Fibroblast of lung (primary cell): Measurements from ENCODE around the gene LAMB2. TPM values are rescaled to one million over a fixed set of nuclear protein-coding genes. Genes with fewer than 3 reads are reported as not detected.
A peak's percentile ranks its signal among the peaks of the same experiment; 100 is the strongest.

ENCODE experiments used
- DNase-seq, 2 donors: peaks; one replicate each; pipeline versions ENCODE4 v3.0.0 to v3.0.0-alpha.2; 2010; ENCODE audit warnings: low read depth in 2 of 2
- H2AFZ ChIP-seq: 2 replicates; pipeline ENCODE4 v1.5.1; 2012; ENCODE audit warnings: low read length, control low read depth, inconsistent platforms
- H3K27ac ChIP-seq: 2 replicates; pipeline ENCODE4 v1.5.1; 2011; ENCODE audit warnings: low read length, control low read depth; ENCODE audit not compliant: insufficient read depth
- H3K27me3 ChIP-seq: 2 replicates; pipeline ENCODE4 v1.5.1; 2011; ENCODE audit warnings: mild to moderate bottlenecking, low read length; ENCODE audit not compliant: control insufficient read depth, insufficient read depth
- H3K36me3 ChIP-seq: 2 replicates; pipeline ENCODE4 v1.5.1; 2011; ENCODE audit warnings: low read length; ENCODE audit not compliant: control insufficient read depth, insufficient read depth
- H3K4me1 ChIP-seq: 2 replicates; pipeline ENCODE4 v1.5.1; 2011; ENCODE audit warnings: low read length; ENCODE audit not compliant: control insufficient read depth, insufficient read depth; ENCODE audit errors: extremely low read depth
- H3K4me2 ChIP-seq: 2 replicates; pipeline ENCODE4 v1.5.1; 2011; ENCODE audit warnings: low read length, control low read depth; ENCODE audit not compliant: insufficient read depth; ENCODE audit errors: extremely low read depth
- H3K4me3 ChIP-seq, 4 experiments: fragments of 200-600 bp in 1 of 4; sonication (generic) in 1 of 4; replicated peaks in 1 of 4; 2 replicates each; pipeline ENCODE4 v1.5.1; 2011 to 2016; ENCODE audit warnings: low read length in 4 of 4, low read depth in 3 of 4, mild to moderate bottlenecking in 3 of 4, control low read depth in 2 of 4, inconsistent platforms in 1 of 4, mixed read lengths in 1 of 4; ENCODE audit not compliant: insufficient read depth in 1 of 4; ENCODE audit errors: control extremely low read depth in 1 of 4
- H3K79me2 ChIP-seq: 2 replicates; pipeline ENCODE4 v1.5.1; 2012; ENCODE audit warnings: mild to moderate bottlenecking, low read length, inconsistent platforms; ENCODE audit not compliant: control insufficient read depth, insufficient read depth
- H3K9ac ChIP-seq: 2 replicates; pipeline ENCODE4 v1.5.1; 2011; ENCODE audit warnings: mild to moderate bottlenecking, low read length, control low read depth; ENCODE audit not compliant: insufficient read depth
- H3K9me3 ChIP-seq: 2 replicates; pipeline ENCODE4 v1.5.1; 2012; ENCODE audit warnings: low read depth, low read length; ENCODE audit not compliant: control insufficient read depth, insufficient read depth
- H4K20me1 ChIP-seq: 2 replicates; pipeline ENCODE4 v1.5.1; 2011; ENCODE audit warnings: low read length; ENCODE audit not compliant: control insufficient read depth, insufficient read depth; ENCODE audit errors: extremely low read depth
- EZH2 ChIP-seq: IDR thresholded peaks from 2 replicates; pipeline ENCODE4 v1.5.1; 2012; ENCODE audit warnings: low read length, control low read depth, mild to moderate bottlenecking; ENCODE audit errors: missing control alignments
- polyA plus RNA-seq, 2 donors: library from polyadenylated mRNA; depleted of rRNA in 1 of 2; stranded (reverse) in 1 of 2; unstranded in 1 of 2; fragments of >200 nt; gene quantifications; 2 replicates each; pipeline ENCODE4 v1.2.1, GENCODE V29; 2011 to 2012; ENCODE audit warnings: missing spikeins in 1 of 2
- total RNA-seq: library from RNA; depleted of rRNA; stranded (reverse); fragments of >200 nt; gene quantifications from 2 replicates; pipeline ENCODE4 v1.2.1, GENCODE V29; 2014
- TF ChIP-seq, protein P1 (sequence below), 2 donors: IDR thresholded peaks in 1 of 2; conservative IDR thresholded peaks in 1 of 2; 1 replicate in 1 of 2; 2 replicates in 1 of 2; pipeline ENCODE4 v1.5.1; 2011 to 2012; ENCODE audit warnings: low read length in 2 of 2, control low read depth in 1 of 2, inconsistent platforms in 1 of 2, low read depth in 1 of 2, mild to moderate bottlenecking in 1 of 2

LAMB2 gene
- total and polyA plus RNA-seq, 2 donors (not counting 1 experiment from before 2014, with no cell fraction given) = 375 to 1,026 TPM

DNA sequence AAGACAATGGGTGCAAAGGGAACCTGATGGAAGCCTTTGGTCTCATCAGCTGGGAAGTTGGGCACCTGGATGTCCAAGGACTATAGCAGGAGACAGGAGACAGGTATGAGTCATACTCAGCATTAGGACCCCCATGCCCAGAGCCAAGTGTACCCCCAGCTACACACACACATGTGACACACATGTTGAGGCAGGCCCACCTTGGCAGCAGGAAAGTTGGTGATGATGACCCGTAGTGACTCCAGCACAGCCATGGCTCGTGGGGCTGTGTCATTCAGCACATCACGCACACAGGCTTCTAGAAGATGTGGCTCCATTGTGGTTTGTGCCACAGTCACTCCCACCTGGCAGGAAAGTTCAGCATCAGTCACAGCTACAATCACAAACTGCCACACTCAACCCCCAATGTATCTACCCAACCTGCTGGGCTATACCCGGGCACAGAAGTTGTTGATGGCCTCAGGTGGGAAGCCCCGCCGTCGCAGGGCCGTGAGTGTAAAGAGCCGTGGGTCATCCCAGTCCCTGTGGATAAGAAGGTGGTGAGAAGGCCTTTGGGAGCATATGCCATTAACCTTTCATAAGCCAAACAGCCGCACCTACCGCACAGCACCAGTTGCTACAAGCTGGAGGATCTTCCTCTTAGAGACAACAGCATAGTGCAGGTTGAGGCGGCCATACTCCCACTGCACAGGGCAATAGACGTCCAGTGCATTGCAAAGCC is 33.8 kb downstream of the LAMB2 start:
- no peak for DNase-seq
- no peaks in the 10 kb centered on the region for H4K20me1 ChIP-seq
- H3K36me3 ChIP-seq = peaks cover 45% of the 10 kb centered on the region
- H3K4me1 ChIP-seq = peaks cover 11% of the 10 kb centered on the region
- peaks cover 10% of the 10 kb centered on the region for H3K79me2 ChIP-seq
- peak overlapping the region; percentile 23 for H3K27ac ChIP-seq
- H3K9ac ChIP-seq = no peak overlapping the region
- no peak overlapping the region for H3K4me2 ChIP-seq
- H2AFZ ChIP-seq = no peak overlapping the region
- no peaks in the 10 kb centered on the region for H3K27me3 ChIP-seq
- no peak overlapping the region for H3K4me3 ChIP-seq
- no peaks in the 10 kb centered on the region for H3K9me3 ChIP-seq
- TF ChIP-seq, protein P1, sequence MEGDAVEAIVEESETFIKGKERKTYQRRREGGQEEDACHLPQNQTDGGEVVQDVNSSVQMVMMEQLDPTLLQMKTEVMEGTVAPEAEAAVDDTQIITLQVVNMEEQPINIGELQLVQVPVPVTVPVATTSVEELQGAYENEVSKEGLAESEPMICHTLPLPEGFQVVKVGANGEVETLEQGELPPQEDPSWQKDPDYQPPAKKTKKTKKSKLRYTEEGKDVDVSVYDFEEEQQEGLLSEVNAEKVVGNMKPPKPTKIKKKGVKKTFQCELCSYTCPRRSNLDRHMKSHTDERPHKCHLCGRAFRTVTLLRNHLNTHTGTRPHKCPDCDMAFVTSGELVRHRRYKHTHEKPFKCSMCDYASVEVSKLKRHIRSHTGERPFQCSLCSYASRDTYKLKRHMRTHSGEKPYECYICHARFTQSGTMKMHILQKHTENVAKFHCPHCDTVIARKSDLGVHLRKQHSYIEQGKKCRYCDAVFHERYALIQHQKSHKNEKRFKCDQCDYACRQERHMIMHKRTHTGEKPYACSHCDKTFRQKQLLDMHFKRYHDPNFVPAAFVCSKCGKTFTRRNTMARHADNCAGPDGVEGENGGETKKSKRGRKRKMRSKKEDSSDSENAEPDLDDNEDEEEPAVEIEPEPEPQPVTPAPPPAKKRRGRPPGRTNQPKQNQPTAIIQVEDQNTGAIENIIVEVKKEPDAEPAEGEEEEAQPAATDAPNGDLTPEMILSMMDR (conservative IDR thresholded peaks at IDR 0.05 in 1 of 2, IDR thresholded peaks at IDR 0.05 in 1 of 2; ENCODE audit: low read depth in 1 of 2, low read length in 2 of 2) = no peak
- no peak for TF ChIP-seq EZH2

DNA sequence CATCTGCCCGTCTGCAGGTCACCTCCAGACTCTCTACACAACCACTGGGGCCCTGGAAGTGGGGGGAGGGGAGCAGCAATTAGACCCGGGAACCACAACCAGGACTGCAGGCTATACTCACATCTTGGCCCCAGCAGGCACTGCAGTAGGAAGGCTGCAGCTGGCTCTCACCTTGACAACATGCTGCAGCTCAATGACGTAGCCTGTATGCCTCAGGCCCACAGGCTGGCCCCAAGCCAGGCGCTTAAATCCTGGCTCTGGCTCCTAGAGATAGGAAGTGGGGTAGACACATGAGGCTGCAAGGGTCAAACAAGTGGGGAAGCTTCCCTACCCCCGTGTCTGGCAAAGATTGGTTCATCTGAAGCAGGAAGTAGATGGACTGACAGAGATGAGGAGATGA is 34.4 kb downstream of the LAMB2 start:
- H3K27ac ChIP-seq = peak overlapping the region; percentile 23
- peaks cover 7% of the 10 kb centered on the region for H3K4me1 ChIP-seq
- no peak overlapping the region for H3K9ac ChIP-seq
- H2AFZ ChIP-seq = no peak overlapping the region
- no peaks in the 10 kb centered on the region for H3K9me3 ChIP-seq
- peak in 1 of 2 donors; percentile 48 for DNase-seq
- no peak overlapping the region for H3K4me2 ChIP-seq
- no peaks in the 10 kb centered on the region for H3K27me3 ChIP-seq
- no peak for TF ChIP-seq EZH2
- TF ChIP-seq, protein P1 (conservative IDR thresholded peaks at IDR 0.05 in 1 of 2, IDR thresholded peaks at IDR 0.05 in 1 of 2; ENCODE audit: low read depth in 1 of 2, low read length in 2 of 2) = no peak
- no peak overlapping the region for H3K4me3 ChIP-seq
- peaks cover 4% of the 10 kb centered on the region for H3K79me2 ChIP-seq
- H3K36me3 ChIP-seq = peaks cover 45% of the 10 kb centered on the region
- no peaks in the 10 kb centered on the region for H4K20me1 ChIP-seq

DNA sequence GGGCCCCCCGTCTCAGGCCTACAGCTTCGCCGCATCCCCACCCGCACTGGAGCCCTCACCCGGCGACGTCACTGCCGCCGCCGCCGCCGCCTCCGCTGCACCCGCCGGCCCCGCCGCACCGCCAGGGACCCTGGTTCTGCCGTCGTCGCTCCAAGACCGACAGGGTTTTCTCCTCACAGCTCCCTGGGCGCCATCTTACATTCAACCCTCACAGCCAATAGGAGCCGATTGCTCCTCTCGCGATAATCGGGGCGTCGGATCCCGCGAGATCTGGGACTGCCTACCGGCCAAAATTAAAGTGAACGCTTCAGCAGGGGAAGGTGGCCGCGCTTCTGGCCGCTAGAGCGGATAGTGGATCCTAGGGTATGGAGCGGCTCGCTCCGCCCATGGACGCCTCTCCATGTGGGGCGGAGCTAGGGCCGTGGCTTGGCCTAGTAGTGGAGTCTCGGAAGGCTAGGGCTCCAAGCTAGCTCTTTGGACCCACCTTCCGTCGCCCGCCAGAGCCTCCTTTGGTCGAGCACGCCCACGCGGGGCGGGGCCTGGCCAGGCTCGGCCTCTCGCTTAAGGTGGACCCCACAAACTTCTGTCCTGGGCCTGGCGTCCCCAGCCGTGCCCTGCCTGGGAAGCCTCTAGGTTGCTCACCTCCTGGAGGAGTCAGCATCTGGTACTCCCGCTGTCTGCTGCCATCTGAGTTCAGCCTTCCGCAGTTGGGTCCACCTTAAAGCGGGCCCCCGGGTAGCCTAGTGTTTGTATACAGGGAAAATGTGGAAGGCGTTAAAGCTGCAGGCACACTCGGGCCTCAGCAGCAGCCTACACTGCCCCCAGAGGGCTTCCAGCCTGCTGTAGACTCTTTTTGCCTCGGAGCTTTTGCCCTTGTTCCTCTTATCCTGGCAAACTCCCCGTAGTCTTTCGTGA is 38.7 kb downstream of the LAMB2 start, which contains the start of gene QRICH1:
Gene QRICH1 (minus strand): TSS at position 219 of the 915 bp plus-strand sequence. CDS start 17,054 bp downstream, outside the sequence.
- H4K20me1 ChIP-seq = no peaks in the 10 kb centered on the region
- DNase-seq = peak; percentile 97 to 98
- peak within 1 kb of the TSS; percentile 93 for H3K9ac ChIP-seq
- H3K9me3 ChIP-seq = no peaks in the 10 kb centered on the region
- H3K27me3 ChIP-seq = no peaks in the 10 kb centered on the region
- peaks cover 12% of the 10 kb centered on the region for H3K4me1 ChIP-seq
- peak within 1 kb of the TSS; percentile 94 for H3K4me2 ChIP-seq
- H3K79me2 ChIP-seq = peaks cover 40% of the 10 kb centered on the region
- H3K27ac ChIP-seq = peak within 1 kb of the TSS; percentile 97
- TF ChIP-seq EZH2 = no peak
- TF ChIP-seq, protein P1 (conservative IDR thresholded peaks at IDR 0.05 in 1 of 2, IDR thresholded peaks at IDR 0.05 in 1 of 2; ENCODE audit: low read depth in 1 of 2, low read length in 2 of 2) = peak; percentile 63 to 74
- peak within 1 kb of the TSS; percentile 77 for H2AFZ ChIP-seq
- H3K36me3 ChIP-seq = peaks cover 19% of the 10 kb centered on the region
- H3K4me3 ChIP-seq = peak within 1 kb of the TSS; percentile 73 to 99 (median 96)
